Common myeloid progenitor, CD34-positive (primary cell): Measurements from ENCODE around the gene TPST1.

Source experiments
- CTCF ChIA-PET: fragments of 350-600 bp; sonication (Branson Sonifier 250); formaldehyde crosslinking; loops from one replicate; lab custom pipeline; 2021; ENCODE audit warnings: antibody characterized with exemption; lab: Charles Lee
- POLR2A ChIA-PET: fragments of 350-600 bp; sonication (Branson Sonifier 250); formaldehyde crosslinking; loops from one replicate; lab custom pipeline; 2021; ENCODE audit warnings: antibody characterized with exemption; lab: Charles Lee
- DNase-seq, 3 donors: peaks; one replicate each; pipeline versions ENCODE4 v3.0.0 to v3.0.0-alpha.2; 2013
- H3K27ac ChIP-seq, 2 experiments: 1 replicate in 1 of 2; 2 replicates in 1 of 2; pipeline ENCODE4 v1.7.0; 2013; ENCODE audit warnings: inconsistent platforms in 2 of 2, low read length in 2 of 2, mild to moderate bottlenecking in 2 of 2, low read depth in 1 of 2, moderate library complexity in 1 of 2; ENCODE audit not compliant: severe bottlenecking in 2 of 2, insufficient read depth in 1 of 2, poor library complexity in 1 of 2
- H3K27me3 ChIP-seq, 5 experiments: replicated peaks in 2 of 5; 1 replicate in 3 of 5; 2 replicates in 2 of 5; pipeline versions ENCODE4 v1.6.1 to v1.7.0; 2013; ENCODE audit warnings: low read length in 4 of 5, mild to moderate bottlenecking in 2 of 5, moderate library complexity in 2 of 5, inconsistent platforms in 1 of 5; ENCODE audit not compliant: insufficient read depth in 5 of 5, control insufficient read depth in 4 of 5
- H3K36me3 ChIP-seq, 4 experiments: 1 replicate in 2 of 4; 2 replicates in 2 of 4; pipeline versions ENCODE4 v1.6.1 to v1.7.0; 2013; ENCODE audit warnings: low read length in 3 of 4, control low read depth in 1 of 4, mild to moderate bottlenecking in 1 of 4; ENCODE audit not compliant: control insufficient read depth in 4 of 4, insufficient read depth in 4 of 4
- H3K4me1 ChIP-seq, 4 experiments: 1 replicate in 3 of 4; 2 replicates in 1 of 4; pipeline versions ENCODE4 v1.6.1 to v1.7.1; 2013; ENCODE audit warnings: low read length in 3 of 4, mild to moderate bottlenecking in 3 of 4, control low read depth in 1 of 4, inconsistent platforms in 1 of 4, moderate library complexity in 1 of 4; ENCODE audit not compliant: control insufficient read depth in 4 of 4, insufficient read depth in 4 of 4; ENCODE audit errors: control extremely low read depth in 1 of 4
- H3K4me3 ChIP-seq, 7 experiments: 1 replicate in 4 of 7; 2 replicates in 3 of 7; pipeline versions ENCODE4 v1.5.1 to v1.7.0; 2013; ENCODE audit warnings: mild to moderate bottlenecking in 7 of 7, low read length in 6 of 7, moderate library complexity in 6 of 7, inconsistent platforms in 2 of 7, low read depth in 2 of 7, control low read depth in 1 of 7; ENCODE audit not compliant: insufficient read depth in 4 of 7, control insufficient read depth in 1 of 7; ENCODE audit errors: extremely low read depth in 1 of 7
- H3K9me3 ChIP-seq, 5 experiments: 1 replicate in 4 of 5; 2 replicates in 1 of 5; pipeline versions ENCODE4 v1.6.1 to v1.7.1; 2013; ENCODE audit warnings: low read length in 4 of 5, mild to moderate bottlenecking in 2 of 5, inconsistent platforms in 1 of 5, low read depth in 1 of 5, moderate library complexity in 1 of 5; ENCODE audit not compliant: control insufficient read depth in 4 of 5, insufficient read depth in 2 of 5; ENCODE audit errors: control extremely low read depth in 1 of 5
- WGBS: methylation state at CpG from one replicate; pipeline ENCODE4 v1.1.5; 2013; ENCODE audit not compliant: insufficient coverage; 5-methylcytosine and 5-hydroxymethylcytosine counted together

TPST1 gene

DNA sequence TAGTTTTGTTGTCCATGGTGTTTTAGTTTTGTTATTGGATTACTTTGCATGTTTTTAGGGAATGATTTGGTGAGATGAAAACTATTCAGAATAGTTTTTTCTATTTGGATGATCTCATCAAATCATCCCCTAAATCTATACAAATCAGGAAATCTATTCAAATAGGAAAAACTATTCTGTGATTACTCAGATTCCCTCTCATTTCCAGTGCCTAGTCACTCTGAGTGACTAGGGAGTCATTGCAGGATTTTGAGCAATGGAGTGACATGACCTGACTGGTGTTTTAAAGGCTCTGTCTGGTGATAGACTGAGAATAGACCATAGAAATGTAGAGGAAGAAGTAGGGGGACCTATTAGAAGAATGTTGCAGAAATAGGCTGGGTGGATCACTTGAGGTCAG lies 72.4 kb downstream of the TPST1 start:
- no peaks in the 10 kb centered on the region for H3K27me3 ChIP-seq
- peaks cover 0 to 13% (median 4%) of the 10 kb centered on the region in 4 experiments for H3K4me1 ChIP-seq
- DNase-seq: no peak
- ChIA-PET POLR2A (no interaction called here), CTCF (no interaction called here)
- H3K4me3 ChIP-seq: no peak overlapping the region
- no peak overlapping the region for H3K27ac ChIP-seq
- peaks cover 0 to 2% (median 0%) of the 10 kb centered on the region in 5 experiments for H3K9me3 ChIP-seq
- no peaks in the 10 kb centered on the region for H3K36me3 ChIP-seq

DNA sequence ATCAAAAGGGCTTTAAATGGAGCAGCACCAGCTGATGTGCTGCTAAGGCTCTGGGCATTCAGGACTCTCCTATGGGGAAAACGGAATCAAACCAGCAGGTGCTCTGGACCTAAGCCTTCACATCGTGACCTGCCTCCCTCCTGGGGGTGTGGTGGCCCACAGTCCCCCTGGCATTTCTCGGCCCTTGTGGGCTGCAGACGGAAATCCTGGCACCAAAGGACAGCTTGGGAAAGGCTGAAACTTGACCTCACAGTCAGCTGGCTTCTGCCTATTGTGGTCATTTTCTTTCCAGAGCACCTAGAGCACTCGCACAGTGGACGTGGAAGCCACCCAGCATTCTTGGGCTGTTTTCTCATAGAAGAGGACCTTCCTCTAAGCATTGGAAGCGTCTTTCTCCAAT lies 74.8 kb downstream of the TPST1 start:
- Histone ChIP-seq H3K9me3 (no peaks in the 10 kb centered on the region), H3K36me3 (no peaks in the 10 kb centered on the region), H3K4me1 (peaks cover 0 to 14% (median 4%) of the 10 kb centered on the region in 4 experiments), H3K27me3 (no peaks in the 10 kb centered on the region), H3K27ac (no peak overlapping the region), H3K4me3 (no peak overlapping the region)
- 94% methylated on average over 6 of the region's 7 CpGs for WGBS
- ChIA-PET POLR2A (no interaction called here), CTCF (interaction anchor here (1.2 to 1.3 kb wide), 2 partner anchors 11 to 16 kb away, joined by 3 to 5 read pairs; no protein-coding TSS in a partner anchor)
- no peak for DNase-seq

GRCh38 chr7:66281678-66282590 lies 76.8 kb downstream of the TPST1 start:
- Histone ChIP-seq H3K36me3 (no peaks in the 10 kb centered on the region), H3K4me3 (peak overlapping the region in 2 of 7 experiments; percentile 19 to 37), H3K27me3 (no peaks in the 10 kb centered on the region), H3K27ac (no peak overlapping the region), H3K4me1 (peaks cover 0 to 14% (median 4%) of the 10 kb centered on the region in 4 experiments), H3K9me3 (no peaks in the 10 kb centered on the region)
- POLR2A ChIA-PET: no interaction called here
- CTCF ChIA-PET: interaction anchor here (1.0 kb wide), 1 partner anchor 55 kb away, joined by 3 read pairs; no protein-coding TSS in a partner anchor
- DNase-seq: peak; percentile 14 to 70 (median 48)
- WGBS: 23% methylated on average over 7 of the region's 8 CpGs

GRCh38 chr7:66282591-66282935 lies 77.4 kb downstream of the TPST1 start:
- CTCF ChIA-PET: interaction anchor here (1.0 to 1.6 kb wide), 2 partner anchors 21 to 54 kb away, joined by 3 to 4 read pairs; no protein-coding TSS in a partner anchor

DNA sequence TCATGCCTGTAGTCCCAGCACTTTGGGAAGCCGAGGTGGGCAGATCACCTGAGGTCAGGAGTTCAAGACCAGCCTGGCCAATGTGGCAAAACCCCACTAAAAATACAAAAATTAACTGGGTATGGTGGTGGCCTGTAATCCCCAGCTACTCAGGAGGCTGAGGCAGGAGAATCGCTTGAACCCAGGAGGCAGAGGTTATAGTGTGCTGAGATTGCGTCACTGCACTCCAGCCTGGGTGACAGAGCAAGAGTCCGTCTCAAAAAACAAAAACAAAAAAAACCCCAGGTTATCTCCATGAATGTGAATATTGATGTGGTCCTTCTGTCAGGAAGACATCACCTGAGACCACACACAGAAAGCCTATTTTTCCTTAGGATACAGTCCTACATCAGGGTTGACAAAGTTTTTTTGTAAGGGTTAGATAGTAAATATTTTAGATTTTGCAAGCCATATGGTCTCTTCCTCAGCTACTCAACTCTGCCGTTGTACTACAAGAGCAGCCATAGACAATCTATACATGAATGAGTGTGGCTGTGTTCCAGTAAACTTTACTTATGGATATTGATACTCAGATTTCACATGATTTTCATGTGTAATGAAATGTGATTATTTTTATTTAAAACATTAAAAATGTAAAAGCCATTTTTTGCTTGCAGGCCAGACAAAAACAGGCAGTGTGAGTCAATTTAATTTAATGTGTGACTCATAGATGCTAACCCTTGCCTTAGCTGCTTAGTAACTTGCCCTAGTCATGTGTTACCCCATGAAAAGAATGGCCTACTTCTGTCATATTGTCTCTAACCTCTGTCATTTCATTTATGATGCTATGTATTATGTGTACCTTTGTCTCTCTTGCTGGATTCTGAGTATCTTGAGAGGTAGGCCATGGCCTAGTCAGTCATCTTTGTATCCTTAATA lies 78.1 kb downstream of the TPST1 start:
- H3K9me3 ChIP-seq: no peaks in the 10 kb centered on the region
- CTCF ChIA-PET: interaction anchor here (1.6 kb wide), 1 partner anchor 21 kb away, joined by 4 read pairs; no protein-coding TSS in a partner anchor
- peak in 2 of 3 donors; percentile 15 to 37 for DNase-seq
- no peak overlapping the region for H3K4me3 ChIP-seq
- H3K27me3 ChIP-seq: no peaks in the 10 kb centered on the region
- POLR2A ChIA-PET: interaction anchor here (0.6 kb wide), 1 partner anchor 11 kb away, joined by 3 read pairs; no protein-coding TSS in a partner anchor
- H3K4me1 ChIP-seq: peaks cover 0 to 14% (median 4%) of the 10 kb centered on the region in 4 experiments
- 100% methylated on average over 2 of the region's 5 CpGs for WGBS
- no peaks in the 10 kb centered on the region for H3K36me3 ChIP-seq
- H3K27ac ChIP-seq: no peak overlapping the region

More at GRCh38 chr7:66282591-66282935, 77.4 kb downstream of the TPST1 start:
- Histone ChIP-seq H3K36me3 (no peaks in the 10 kb centered on the region), H3K4me3 (no peak overlapping the region), H3K27ac (no peak overlapping the region), H3K9me3 (no peaks in the 10 kb centered on the region), H3K4me1 (peaks cover 0 to 14% (median 4%) of the 10 kb centered on the region in 4 experiments), H3K27me3 (no peaks in the 10 kb centered on the region)
- DNase-seq: no peak
- 89% methylated on average over 3 of the region's 6 CpGs for WGBS
- POLR2A ChIA-PET: no interaction called here

- POLR2A ChIA-PET: no interaction called here
- WGBS: no CpG with 5 or more reads among the region's 1 CpG
Observed at GRCh38 chr7:66296001-66296521, 90.9 kb downstream of the TPST1 start.

More at GRCh38 chr7:66296001-66296521, 90.9 kb downstream of the TPST1 start:
- DNase-seq: peak in 2 of 3 donors; percentile 61 to 73
- no peak overlapping the region for H3K27ac ChIP-seq
- CTCF ChIA-PET: interaction anchor here (0.6 to 1.3 kb wide), 3 partner anchors 17 to 510 kb away, joined by 3 read pairs; no protein-coding TSS in a partner anchor
- H3K36me3 ChIP-seq: no peaks in the 10 kb centered on the region
- H3K4me3 ChIP-seq: no peak overlapping the region
- H3K4me1 ChIP-seq: peaks cover 0 to 17% (median 2%) of the 10 kb centered on the region in 4 experiments
- H3K9me3 ChIP-seq: peaks cover 0 to 6% (median 1%) of the 10 kb centered on the region in 5 experiments
- no peaks in the 10 kb centered on the region for H3K27me3 ChIP-seq
